ENCODE data around the gene SBF2.

SBF2 gene

DNA sequence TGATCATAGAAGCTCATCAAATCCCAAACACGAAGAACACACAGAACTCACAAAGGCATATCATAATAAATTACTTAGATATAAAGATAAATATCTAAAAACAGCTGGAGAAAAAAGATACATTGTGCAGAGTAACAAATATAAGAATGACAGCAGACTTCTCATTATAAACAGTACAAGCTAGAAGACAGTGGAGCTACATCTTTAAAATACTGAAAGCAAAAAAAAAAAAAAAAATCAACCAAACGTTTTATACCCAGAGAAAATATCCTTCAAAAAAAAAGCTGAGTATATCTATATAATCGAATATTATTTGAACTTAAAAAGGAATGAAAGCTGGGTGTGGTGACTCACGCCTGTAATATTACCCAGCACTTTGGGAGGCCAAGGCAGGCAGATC, 90.0 kb downstream of the SBF2 start:
- Histone ChIP-seq H4K20me1 (ENCODE audit: insufficient read depth, low read length) (no peaks in the 10 kb centered on the region), H3K4me1 (ENCODE audit: low read length) (peaks cover 6% of the 10 kb centered on the region; the same call in 1 of the 2 replicates), H3K79me2 (ENCODE audit: low read length) (no peaks in the 10 kb centered on the region), H2AFZ (ENCODE audit: low read depth, low read length) (no peak overlapping the region), H3K27ac (ENCODE audit: low read length) (no peak overlapping the region), H3K36me3 (replicated peaks; ENCODE audit: low read depth, low read length) (no peaks in the 10 kb centered on the region), H3K27me3 (ENCODE audit: low read depth, low read length) (peaks cover 16% of the 10 kb centered on the region), H3K4me2 (ENCODE audit: low read length) (no peak overlapping the region), H3K4me3 (ENCODE audit: low read length) (no peak overlapping the region), H3K9ac (ENCODE audit: low read length) (no peak overlapping the region), H3K9me3 (ENCODE audit: insufficient read depth, low read length) (peaks cover 8% of the 10 kb centered on the region)
- TF ChIP-seq EZH2phosphoT487 (IDR thresholded peaks at IDR 0.05; ENCODE audit: low read depth) (no peak), CTCF (IDR thresholded peaks at IDR 0.05; ENCODE audit: low read depth, low read length) (no peak)

DNA sequence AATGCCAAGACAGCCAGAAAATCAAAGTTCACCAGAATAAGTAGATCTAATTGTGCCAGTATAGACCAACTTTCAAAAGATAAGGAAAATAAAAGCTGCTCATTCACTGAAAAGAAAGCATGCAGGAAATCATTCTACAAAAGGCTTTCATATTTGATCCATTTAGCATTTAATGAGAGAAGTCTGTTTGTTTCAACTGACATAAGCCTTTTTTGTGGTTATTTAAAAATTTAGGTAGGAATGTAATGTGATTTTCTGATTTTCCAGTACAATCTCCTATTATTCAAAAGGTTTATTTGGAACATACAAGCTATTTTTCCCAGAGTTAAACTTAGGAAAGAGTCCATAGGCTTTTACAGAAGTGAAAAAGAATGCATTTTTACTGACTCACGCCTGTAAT, 92.7 kb downstream of the SBF2 start:
- Histone ChIP-seq H3K9ac (ENCODE audit: low read length) (no peak overlapping the region), H3K4me1 (ENCODE audit: low read length) (no peaks in the 10 kb centered on the region), H4K20me1 (ENCODE audit: insufficient read depth, low read length) (no peaks in the 10 kb centered on the region), H3K27ac (ENCODE audit: low read length) (no peak overlapping the region), H2AFZ (ENCODE audit: low read depth, low read length) (no peak overlapping the region), H3K4me3 (ENCODE audit: low read length) (no peak overlapping the region), H3K79me2 (ENCODE audit: low read length) (no peaks in the 10 kb centered on the region), H3K9me3 (ENCODE audit: insufficient read depth, low read length) (peaks cover 8% of the 10 kb centered on the region), H3K36me3 (replicated peaks; ENCODE audit: low read depth, low read length) (no peaks in the 10 kb centered on the region), H3K27me3 (ENCODE audit: low read depth, low read length) (0 out of 2 replicates have a peak, but pooled peaks cover 5% of the 10 kb centered on the region), H3K4me2 (ENCODE audit: low read length) (no peak overlapping the region)
- TF ChIP-seq EZH2phosphoT487 (IDR thresholded peaks at IDR 0.05; ENCODE audit: low read depth) (no peak), CTCF (IDR thresholded peaks at IDR 0.05; ENCODE audit: low read depth, low read length) (no peak)

GRCh38 chr11:10197091-10197490, 96.9 kb downstream of the SBF2 start:
- TF ChIP-seq CTCF (IDR thresholded peaks at IDR 0.05; ENCODE audit: low read depth, low read length) (no peak), EZH2phosphoT487 (IDR thresholded peaks at IDR 0.05; ENCODE audit: low read depth) (no peak)
- Histone ChIP-seq H3K4me1 (ENCODE audit: low read length) (no peaks in the 10 kb centered on the region), H3K9me3 (ENCODE audit: insufficient read depth, low read length) (no peaks in the 10 kb centered on the region), H3K79me2 (ENCODE audit: low read length) (no peaks in the 10 kb centered on the region), H2AFZ (ENCODE audit: low read depth, low read length) (no peak overlapping the region), H3K27ac (ENCODE audit: low read length) (no peak overlapping the region), H3K4me3 (ENCODE audit: low read length) (no peak overlapping the region), H3K27me3 (ENCODE audit: low read depth, low read length) (no peaks in the 10 kb centered on the region; the same call in 1 of the 2 replicates), H3K9ac (ENCODE audit: low read length) (no peak overlapping the region), H4K20me1 (ENCODE audit: insufficient read depth, low read length) (no peaks in the 10 kb centered on the region), H3K4me2 (ENCODE audit: low read length) (no peak overlapping the region), H3K36me3 (replicated peaks; ENCODE audit: low read depth, low read length) (no peaks in the 10 kb centered on the region)

- TF ChIP-seq EZH2phosphoT487 (IDR thresholded peaks at IDR 0.05; ENCODE audit: low read depth) (no peak), CTCF (IDR thresholded peaks at IDR 0.05; ENCODE audit: low read depth, low read length) (no peak)
- no peaks in the 10 kb centered on the region for H4K20me1 ChIP-seq (ENCODE audit: insufficient read depth, low read length)
Observed at GRCh38 chr11:10192036-10192435, 102.0 kb downstream of the SBF2 start.

More at GRCh38 chr11:10192036-10192435, 102.0 kb downstream of the SBF2 start:
- no peaks in the 10 kb centered on the region for H3K79me2 ChIP-seq (ENCODE audit: low read length)
- H3K36me3 ChIP-seq (replicated peaks; ENCODE audit: low read depth, low read length), result no peaks in the 10 kb centered on the region
- H3K4me2 ChIP-seq (ENCODE audit: low read length), result no peak overlapping the region
- no peaks in the 10 kb centered on the region for H3K9me3 ChIP-seq (ENCODE audit: insufficient read depth, low read length)
- H3K27me3 ChIP-seq (ENCODE audit: low read depth, low read length), result peaks cover 19% of the 10 kb centered on the region
- H3K4me1 ChIP-seq (ENCODE audit: low read length), result no peaks in the 10 kb centered on the region
- no peak overlapping the region for H3K9ac ChIP-seq (ENCODE audit: low read length)
- H3K4me3 ChIP-seq (ENCODE audit: low read length), result no peak overlapping the region
- H3K27ac ChIP-seq (ENCODE audit: low read length), result no peak overlapping the region
- no peak overlapping the region for H2AFZ ChIP-seq (ENCODE audit: low read depth, low read length)
